Smooth muscle cell (in vitro differentiated cells): ENCODE results near the gene CCL25. TPM values are rescaled to one million over a fixed set of nuclear protein-coding genes. Genes with fewer than 3 reads are reported as not detected.

ENCODE experiments used
- DNase-seq: peaks from one replicate; lab custom pipeline; 2025; ENCODE audit not compliant: unreplicated experiment; lab: John Stamatoyannopoulos, UW
- H2AFZ ChIP-seq: fragments of 200-600 bp; sonication (generic); 2 replicates; pipeline ENCODE4 v1.6.0; 2016; ENCODE audit warnings: antibody characterized with exemption, low read depth, mild to moderate bottlenecking
- H3F3A ChIP-seq: fragments of 200-600 bp; sonication (generic); 2 replicates; pipeline ENCODE4 v1.6.0; 2017; ENCODE audit warnings: antibody characterized with exemption, low read depth
- H3K27ac ChIP-seq: fragments of 200-600 bp; sonication (generic); 2 replicates; pipeline ENCODE4 v1.5.1; 2016; ENCODE audit warnings: low read depth, mild to moderate bottlenecking
- H3K27me3 ChIP-seq: fragments of 200-600 bp; sonication (generic); 2 replicates; pipeline ENCODE4 v1.6.1; 2016; ENCODE audit warnings: low read depth, mild to moderate bottlenecking
- H3K36me3 ChIP-seq: fragments of 200-600 bp; sonication (generic); 2 replicates; pipeline ENCODE4 v1.5.1; 2016; ENCODE audit warnings: low read depth
- H3K4me1 ChIP-seq: fragments of 200-600 bp; sonication (generic); 2 replicates; pipeline ENCODE4 v1.5.1; 2016; ENCODE audit warnings: low read depth
- H3K4me2 ChIP-seq: fragments of 200-600 bp; sonication (generic); 2 replicates; pipeline ENCODE4 v1.6.0; 2016; ENCODE audit warnings: mild to moderate bottlenecking
- H3K4me3 ChIP-seq: fragments of 200-600 bp; sonication (generic); 2 replicates; pipeline ENCODE4 v1.5.1; 2016; ENCODE audit warnings: mild to moderate bottlenecking
- H3K79me2 ChIP-seq: fragments of 200-600 bp; sonication (generic); 2 replicates; pipeline ENCODE4 v1.6.0; 2016; ENCODE audit warnings: low read depth, mild to moderate bottlenecking
- H3K9ac ChIP-seq: fragments of 200-600 bp; sonication (generic); 2 replicates; pipeline ENCODE4 v1.6.0; 2016; ENCODE audit warnings: low read depth
- H3K9me3 ChIP-seq: fragments of 200-600 bp; sonication (generic); replicated peaks from 2 replicates; pipeline ENCODE4 v1.5.1; 2016; ENCODE audit warnings: low read depth
- H4K20me1 ChIP-seq: fragments of 200-600 bp; sonication (generic); 2 replicates; pipeline ENCODE4 v1.6.0; 2016; ENCODE audit warnings: low read depth
- CTCF ChIP-seq: fragments of 200-600 bp; sonication (generic); IDR thresholded peaks from 2 replicates; pipeline ENCODE4 v1.5.1; 2017; ENCODE audit warnings: borderline replicate concordance, mild to moderate bottlenecking, antibody characterized with exemption; ENCODE audit not compliant: insufficient read depth, poor library complexity, severe bottlenecking
- WGBS: methylation state at CpG from one replicate; pipeline ENCODE4 v1.1.7; 2016; ENCODE audit warnings: low lambda C conversion rate; 5-methylcytosine and 5-hydroxymethylcytosine counted together
- polyA plus RNA-seq: library from polyadenylated mRNA; unstranded; fragments of >200 nt; fragmentation: Nextera tagmentation; extraction: Ambion mirVana; gene quantifications from 2 replicates; pipeline ENCODE4 v1.2.1, GENCODE V29; 2016
- total RNA-seq: library from RNA; depleted of rRNA; stranded (reverse); fragments of >200 nt; gene quantifications from 2 replicates; pipeline ENCODE4 v1.2.3, GENCODE V29; 2014

CCL25 gene
- total and polyA plus RNA-seq, 2 experiments from 2014 or later: 0.91 TPM; not detected in 1

- Histone ChIP-seq H3K4me1 (no peaks in the 10 kb centered on the region), H3F3A (no peaks in the 10 kb centered on the region), H2AFZ (no peak overlapping the region), H3K79me2 (no peaks in the 10 kb centered on the region), H3K4me3 (no peak overlapping the region), H3K9ac (no peak overlapping the region), H3K36me3 (no peaks in the 10 kb centered on the region), H4K20me1 (no peaks in the 10 kb centered on the region), H3K27ac (no peak overlapping the region), H3K9me3 (no peaks in the 10 kb centered on the region), H3K4me2 (no peak overlapping the region), H3K27me3 (no peaks in the 10 kb centered on the region)
- no peak for DNase-seq
- TF ChIP-seq CTCF: no peak
- 83% methylated on average over 7 of the region's 7 CpGs for WGBS
Measured at GRCh38 chr19:8057545-8058270, 5.1 kb downstream of the CCL25 start.

- Histone ChIP-seq H3F3A (no peaks in the 10 kb centered on the region), H3K9me3 (no peaks in the 10 kb centered on the region), H3K27me3 (no peaks in the 10 kb centered on the region), H3K4me3 (no peak overlapping the region), H3K36me3 (no peaks in the 10 kb centered on the region), H3K9ac (no peak overlapping the region), H3K4me2 (no peak overlapping the region), H4K20me1 (no peaks in the 10 kb centered on the region), H3K27ac (no peak overlapping the region), H3K79me2 (no peaks in the 10 kb centered on the region), H3K4me1 (no peaks in the 10 kb centered on the region), H2AFZ (no peak overlapping the region)
- DNase-seq: no peak
- no peak for TF ChIP-seq CTCF
- WGBS: 87% methylated on average over 20 of the region's 24 CpGs
Measured at GRCh38 chr19:8064911-8065874, 12.6 kb downstream of the CCL25 start.

GRCh38 chr19:8065875-8066261 lies 13.3 kb downstream of the CCL25 start:
- H3K9me3 ChIP-seq: no peaks in the 10 kb centered on the region
- H2AFZ ChIP-seq: no peak overlapping the region
- no peaks in the 10 kb centered on the region for H3K27me3 ChIP-seq
- 95% methylated on average over 20 of the region's 20 CpGs for WGBS
- no peak overlapping the region for H3K27ac ChIP-seq
- no peaks in the 10 kb centered on the region for H3K4me1 ChIP-seq
- no peak overlapping the region for H3K4me2 ChIP-seq
- no peaks in the 10 kb centered on the region for H3K79me2 ChIP-seq
- no peaks in the 10 kb centered on the region for H4K20me1 ChIP-seq
- H3K9ac ChIP-seq: no peak overlapping the region
- TF ChIP-seq CTCF: no peak
- H3K36me3 ChIP-seq: no peaks in the 10 kb centered on the region
- H3K4me3 ChIP-seq: no peak overlapping the region
- DNase-seq: no peak
- no peaks in the 10 kb centered on the region for H3F3A ChIP-seq
